HepG2 (cell line): Measurements from ENCODE around the gene NUBPL. TPM values are rescaled to one million over a fixed set of nuclear protein-coding genes. Genes with fewer than 3 reads are reported as not detected.

Experiments used
- AFF4 ChIP-seq: sonication (generic); formaldehyde crosslinking; IDR thresholded peaks from 2 replicates; pipeline ENCODE4 v1.4.0; 2020; ENCODE audit warnings: missing genetic modification reagents
- ARID4A ChIP-seq: sonication (generic); formaldehyde crosslinking; IDR thresholded peaks from 2 replicates; pipeline ENCODE4 v1.5.0; 2020; ENCODE audit warnings: mild to moderate bottlenecking, missing genetic modification reagents, borderline replicate concordance
- KIAA2018 ChIP-seq: sonication (generic); formaldehyde crosslinking; IDR thresholded peaks from 2 replicates; pipeline ENCODE4 v1.5.0; 2020; ENCODE audit warnings: mild to moderate bottlenecking, missing genetic modification reagents, borderline replicate concordance
- KLF16 ChIP-seq, 2 experiments: sonication (generic) in 1 of 2; formaldehyde crosslinking in 1 of 2; IDR thresholded peaks; 2 replicates each; pipeline versions ENCODE4 v1.6.1 to v1.8.0; 2016 to 2023; ENCODE audit warnings: missing genetic modification reagents in 2 of 2, missing compliant biosample characterization in 1 of 2
- POGZ ChIP-seq: sonication (generic); formaldehyde crosslinking; IDR thresholded peaks from 2 replicates; pipeline ENCODE4 v1.4.0; 2020; ENCODE audit warnings: mild to moderate bottlenecking, missing genetic modification reagents
- ZNF263 ChIP-seq: sonication (generic); formaldehyde crosslinking; IDR thresholded peaks from 2 replicates; pipeline ENCODE4 v1.4.0; 2020; ENCODE audit warnings: missing genetic modification reagents
- ZNF382 ChIP-seq: sonication (generic); formaldehyde crosslinking; IDR thresholded peaks from 2 replicates; pipeline ENCODE4 v1.5.0; 2020; ENCODE audit warnings: missing genetic modification reagents, mild to moderate bottlenecking, borderline replicate concordance
- ZNF713 ChIP-seq: sonication (generic); formaldehyde crosslinking; IDR thresholded peaks from 2 replicates; pipeline ENCODE4 v1.4.0; 2020; ENCODE audit warnings: mild to moderate bottlenecking, missing genetic modification reagents
- ZNF749 ChIP-seq: sonication (generic); formaldehyde crosslinking; IDR thresholded peaks from 2 replicates; pipeline ENCODE4 v1.8.0; 2022; ENCODE audit warnings: mild to moderate bottlenecking, missing genetic modification reagents, moderate library complexity, borderline replicate concordance
- polyA plus RNA-seq, 8 experiments: library from polyadenylated mRNA; depleted of rRNA in 3 of 8; stranded (reverse) in 7 of 8; unstranded in 1 of 8; fragments of >200 nt; fragmentation: Illumina TruSeq in 4 of 8; extraction: Trizol in 4 of 8; gene quantifications; 2 replicates each; pipeline versions ENCODE4 v1.2.1 to v1.2.3, GENCODE V29; 2011 to 2016; ENCODE audit warnings: low read depth in 4 of 8, missing spikeins in 1 of 8, mixed read lengths in 1 of 8; ENCODE audit not compliant: insufficient read depth in 1 of 8
- total RNA-seq, 5 experiments: library from RNA; depleted of rRNA; stranded (reverse); fragments of >200 nt; fragmentation: Illumina TruSeq; extraction: Trizol; gene quantifications; 2 replicates each; pipeline ENCODE4 v1.2.3, GENCODE V29; 2016; ENCODE audit warnings: low read depth in 1 of 5

The NUBPL gene
- total and polyA plus RNA-seq, 2 of the 13 experiments (the other 11 are each of a cell fraction or from before 2014, with no cell fraction given): 21.3 to 44.1 TPM

- TF ChIP-seq ZNF713 (no peak), KLF16 (CRISPR knock-in tag; IDR thresholded peaks at IDR 0.05) (no peak), ARID4A (no peak), ZNF263 (CRISPR knock-in tag) (no peak), POGZ (CRISPR knock-in tag) (no peak), AFF4 (CRISPR knock-in tag) (no peak), ZNF382 (no peak), ZNF749 (CRISPR knock-in tag) (no peak), KIAA2018 (CRISPR knock-in tag) (no peak)
- TF ChIP-seq, all 625 proteins: peak for 6
Observed at GRCh38 chr14:31700282-31701074, 139.3 kb downstream of the NUBPL start (continued).
